CD14-positive monocyte (primary cell): Measurements from ENCODE around the gene TOR1A. TPM values are rescaled to one million over a fixed set of nuclear protein-coding genes. Genes with fewer than 3 reads are reported as not detected.

Experiments used
- DNase-seq, 3 donors: peaks; one replicate each; pipeline ENCODE4 v3.0.0-alpha.2; 2011 to 2022
- H2AFZ ChIP-seq: 2 replicates; pipeline ENCODE4 v1.6.0; 2012; ENCODE audit warnings: mild to moderate bottlenecking, low read depth, low read length, inconsistent platforms; ENCODE audit not compliant: insufficient read depth, poor library complexity, severe bottlenecking
- H3K27ac ChIP-seq, 2 donors: 1 replicate in 1 of 2; 2 replicates in 1 of 2; pipeline ENCODE4 v1.5.1; 2012 to 2013; ENCODE audit warnings: low read length in 2 of 2, control low read depth in 1 of 2, inconsistent platforms in 1 of 2, low read depth in 1 of 2, mild to moderate bottlenecking in 1 of 2
- H3K27me3 ChIP-seq, 2 donors: one replicate each; pipeline versions ENCODE4 v1.6.0 to v1.6.1; 2011 to 2013; ENCODE audit warnings: low read length in 2 of 2; ENCODE audit not compliant: control insufficient read depth in 2 of 2, insufficient read depth in 2 of 2
- H3K36me3 ChIP-seq, 2 donors: replicated peaks in 1 of 2; 1 replicate in 1 of 2; 2 replicates in 1 of 2; pipeline versions ENCODE4 v1.5.1 to v1.6.1; 2012 to 2013; ENCODE audit warnings: low read length in 2 of 2, control low read depth in 1 of 2, inconsistent platforms in 1 of 2, mild to moderate bottlenecking in 1 of 2; ENCODE audit not compliant: insufficient read depth in 2 of 2, control insufficient read depth in 1 of 2
- H3K4me1 ChIP-seq, 2 donors: 1 replicate in 1 of 2; 2 replicates in 1 of 2; pipeline versions ENCODE4 v1.5.1 to v1.6.1; 2012 to 2013; ENCODE audit warnings: low read length in 2 of 2, control low read depth in 1 of 2, inconsistent platforms in 1 of 2, mild to moderate bottlenecking in 1 of 2, moderate library complexity in 1 of 2; ENCODE audit not compliant: insufficient read depth in 2 of 2, control insufficient read depth in 1 of 2
- H3K4me2 ChIP-seq: replicated peaks from 2 replicates; pipeline ENCODE3; 2012; ENCODE audit warnings: low read length, moderate library complexity, mild to moderate bottlenecking; ENCODE audit not compliant: poor library complexity, severe bottlenecking; ENCODE audit errors: extremely low read depth
- H3K4me3 ChIP-seq, 3 experiments: fragments of 200-600 bp in 1 of 3; sonication (generic) in 1 of 3; replicated peaks in 1 of 3; 1 replicate in 2 of 3; 2 replicates in 1 of 3; pipeline ENCODE4 v1.5.1; 2011 to 2013; ENCODE audit warnings: low read length in 3 of 3, mild to moderate bottlenecking in 3 of 3, control low read depth in 2 of 3, low read depth in 2 of 3, inconsistent platforms in 1 of 3, moderate library complexity in 1 of 3
- H3K79me2 ChIP-seq: 2 replicates; pipeline ENCODE4 v1.6.0; 2012; ENCODE audit warnings: mild to moderate bottlenecking, control low read depth, inconsistent platforms, low read length, moderate library complexity; ENCODE audit not compliant: insufficient read depth
- H3K9ac ChIP-seq: 2 replicates; pipeline ENCODE4 v1.6.0; 2017; ENCODE audit warnings: low read length, mild to moderate bottlenecking; ENCODE audit not compliant: insufficient read depth, poor library complexity, severe bottlenecking
- H3K9me3 ChIP-seq, 2 donors: replicated peaks in 1 of 2; 1 replicate in 1 of 2; 2 replicates in 1 of 2; pipeline versions ENCODE4 v1.5.1 to v1.6.1; 2012 to 2013; ENCODE audit warnings: low read length in 2 of 2, control low read depth in 1 of 2; ENCODE audit not compliant: control insufficient read depth in 1 of 2, insufficient read depth in 1 of 2
- H4K20me1 ChIP-seq: 2 replicates; pipeline ENCODE4 v1.6.0; 2012; ENCODE audit warnings: mild to moderate bottlenecking, low read length, control low read depth, moderate library complexity; ENCODE audit not compliant: insufficient read depth
- H3K27ac Mint-ChIP-seq, 7 donors: one replicate each; pipeline ENCODE4 v1.8.0; 2020; ENCODE audit warnings: mild to moderate bottlenecking in 7 of 7, mixed read lengths in 7 of 7, moderate library complexity in 6 of 7, inconsistent platforms in 2 of 7
- H3K27me3 Mint-ChIP-seq, 3 donors: one replicate each; pipeline ENCODE4 v1.8.0; 2021 to 2022; ENCODE audit warnings: low read depth in 3 of 3, mild to moderate bottlenecking in 3 of 3, mixed read lengths in 3 of 3, moderate library complexity in 3 of 3, inconsistent platforms in 1 of 3
- H3K36me3 Mint-ChIP-seq, 2 donors: one replicate each; pipeline ENCODE4 v1.8.0; 2020; ENCODE audit warnings: mixed read lengths in 2 of 2, inconsistent platforms in 1 of 2, mild to moderate bottlenecking in 1 of 2
- H3K4me1 Mint-ChIP-seq: one replicate; pipeline ENCODE4 v1.8.0; 2020; ENCODE audit warnings: mild to moderate bottlenecking, mixed read lengths
- H3K4me3 Mint-ChIP-seq, 2 donors: one replicate each; pipeline ENCODE4 v1.8.0; 2020; ENCODE audit warnings: mild to moderate bottlenecking in 2 of 2, mixed read lengths in 2 of 2, moderate library complexity in 1 of 2
- H3K9me3 Mint-ChIP-seq, 7 donors: one replicate each; pipeline ENCODE4 v1.8.0; 2020 to 2022; ENCODE audit warnings: mixed read lengths in 7 of 7, mild to moderate bottlenecking in 6 of 7, moderate library complexity in 6 of 7, inconsistent platforms in 2 of 7
- CTCF ChIP-seq: fragments of 200-600 bp; IDR thresholded peaks from one replicate; pipeline ENCODE4 v1.8.0; 2022; ENCODE audit warnings: antibody characterized with exemption, mild to moderate bottlenecking
- WGBS: methylation state at CpG from one replicate; pipeline ENCODE4 v1.1.5; 2013; ENCODE audit warnings: missing lambda C conversion rate; ENCODE audit not compliant: insufficient coverage; 5-methylcytosine and 5-hydroxymethylcytosine counted together
- intact Hi-C, 2 donors: fragments of 100-400 bp; cut with micrococcal nuclease; formaldehyde crosslinking; loops; one replicate each; pipeline versions ENCODE4 v1.15.0 to v1.15.1; 2023
- polyA plus RNA-seq, 3 donors: library from polyadenylated mRNA; depleted of rRNA in 1 of 3; unstranded in 2 of 3; stranded (reverse) in 1 of 3; fragments of 300-500 nt in 2 of 3; fragments of >200 nt in 1 of 3; fragmentation: Illumina TruSeq in 2 of 3; gene quantifications; 1 replicate in 2 of 3; 2 replicates in 1 of 3; pipeline ENCODE4 v1.2.3, GENCODE V29; 2012 to 2021

The TOR1A gene
- polyA plus RNA-seq, 3 donors: 41.2 to 95.3 (median 89.6) TPM

GRCh38 chr9:129852579-129852978 is 28.6 kb upstream of the TOR1A start:
- Histone ChIP-seq H3K36me3 (peaks cover 51 to 73% of the 10 kb centered on the region in 2 donors), H3K9me3 (no peaks in the 10 kb centered on the region), H3K9ac (no peak overlapping the region), H3K27ac (no peak overlapping the region), H3K4me2 (no peak overlapping the region), H3K4me3 (no peak overlapping the region), H3K27me3 (no peaks in the 10 kb centered on the region), H4K20me1 (no peaks in the 10 kb centered on the region), H3K4me1 (no peaks in the 10 kb centered on the region), H2AFZ (no peak overlapping the region), H3K79me2 (no peaks in the 10 kb centered on the region)
- Mint-ChIP-seq H3K4me1 (no peaks in the 10 kb centered on the region), H3K4me3 (no peak overlapping the region), H3K27ac (no peak overlapping the region), H3K36me3 (peaks cover 75 to 83% of the 10 kb centered on the region in 2 donors), H3K27me3 (peaks cover 0 to 2% (median 0%) of the 10 kb centered on the region in 3 donors), H3K9me3 (peaks cover 0 to 3% (median 0%) of the 10 kb centered on the region in 7 donors)
- WGBS: 94% methylated on average over 4 of the region's 5 CpGs
- intact Hi-C loops: no loop called here
- TF ChIP-seq CTCF: no peak
- no peak for DNase-seq

- Histone ChIP-seq H3K36me3 (peaks cover 45 to 67% of the 10 kb centered on the region in 2 donors), H3K9me3 (no peaks in the 10 kb centered on the region), H3K4me1 (peaks cover 5 to 7% of the 10 kb centered on the region in 2 donors), H3K9ac (no peak overlapping the region), H3K79me2 (no peaks in the 10 kb centered on the region), H3K4me3 (no peak overlapping the region), H3K4me2 (no peak overlapping the region), H2AFZ (no peak overlapping the region), H4K20me1 (no peaks in the 10 kb centered on the region), H3K27me3 (no peaks in the 10 kb centered on the region), H3K27ac (no peak overlapping the region)
- 100% methylated on average over 3 of the region's 5 CpGs for WGBS
- Mint-ChIP-seq H3K36me3 (peaks cover 69 to 75% of the 10 kb centered on the region in 2 donors), H3K4me1 (peaks cover 5% of the 10 kb centered on the region), H3K4me3 (no peak overlapping the region), H3K9me3 (peaks cover 0 to 3% (median 0%) of the 10 kb centered on the region in 7 donors), H3K27me3 (peaks cover 0 to 2% (median 0%) of the 10 kb centered on the region in 3 donors), H3K27ac (peak overlapping the region in 2 of 7 donors; percentile 29 to 63)
- no peak for TF ChIP-seq CTCF
- DNase-seq: no peak
- intact Hi-C loops: no loop called here
Observed at GRCh38 chr9:129851821-129852220, 27.9 kb upstream of the TOR1A start.
